GM12878 (cell line): ENCODE measurements around the gene IRF8. TPM values are rescaled to one million over a fixed set of nuclear protein-coding genes. Genes with fewer than 3 reads are reported as not detected.
A peak's percentile ranks its signal among the peaks of the same experiment; 100 is the strongest.

Experiments used
- ATAC-seq: fragments of 200-7000 bp; cut with Tn5 transposase; 3 replicates; pipeline ENCODE4 v1.9.1; 2020; ENCODE audit warnings: mild to moderate bottlenecking, moderate library complexity
- BruUV-seq: library from RNA; stranded (reverse); fragments of 400-500 nt; replicated peaks from 2 replicates; lab custom pipeline; 2021; lab: Mats Ljungman, UMichigan
- CTCF ChIA-PET: fragments of 300-600 bp; sonication (Branson Sonifier 250); formaldehyde crosslinking; extraction: SDS; loops from one replicate; lab custom pipeline; 2021; ENCODE audit warnings: inconsistent platforms; lab: Yijun Ruan, JAX
- POLR2A ChIA-PET: fragments of 350-600 bp; formaldehyde crosslinking; extraction: SDS; loops from one replicate; lab custom pipeline; 2021; ENCODE audit warnings: inconsistent platforms; lab: Charles Lee
- RAD21 ChIA-PET: fragments of 300-600 bp; sonication (Branson Sonifier 250); formaldehyde crosslinking; loops from one replicate; lab custom pipeline; 2023; ENCODE audit warnings: antibody characterized with exemption; ENCODE audit not compliant: unreplicated experiment; lab: Charles Lee
- SMC1A ChIA-PET: fragments of 300-600 bp; sonication (Branson Sonifier 250); formaldehyde crosslinking; loops from one replicate; lab custom pipeline; 2023; ENCODE audit not compliant: unreplicated experiment, uncharacterized antibody; lab: Charles Lee
- DNase-seq: peaks from one replicate; pipeline ENCODE4 v3.0.0-alpha.2; 2011; ENCODE audit warnings: low read depth, low spot score
- FAIRE-seq: peaks from 3 replicates; lab custom pipeline; 2011; peaks lifted over from hg19 to GRCh38; lab: Jason Lieb, UNC
- H2AFZ ChIP-seq: 2 replicates; pipeline ENCODE4 v1.6.0; 2011; ENCODE audit warnings: low read depth, low read length, control low read depth; ENCODE audit not compliant: control insufficient read depth
- H3K27ac ChIP-seq: 2 replicates; pipeline ENCODE4 v1.5.1; 2011; ENCODE audit warnings: control low read depth; ENCODE audit not compliant: control insufficient read depth, insufficient read depth
- H3K27me3 ChIP-seq, 2 experiments: replicated peaks in 1 of 2; 2 replicates each; pipeline versions ENCODE4 v1.6.0 to v1.6.1; 2011; ENCODE audit warnings: low read length in 1 of 2; ENCODE audit not compliant: control insufficient read depth in 2 of 2, insufficient read depth in 2 of 2
- H3K36me3 ChIP-seq, 2 experiments: 2 replicates each; pipeline ENCODE4 v1.5.1; 2011; ENCODE audit warnings: low read length in 1 of 2; ENCODE audit not compliant: control insufficient read depth in 2 of 2, insufficient read depth in 2 of 2
- H3K4me1 ChIP-seq: 2 replicates; pipeline ENCODE4 v1.6.1; 2011; ENCODE audit warnings: mild to moderate bottlenecking, low read length, moderate library complexity, mixed read lengths; ENCODE audit not compliant: control insufficient read depth, insufficient read depth
- H3K4me2 ChIP-seq: 2 replicates; pipeline ENCODE4 v1.6.0; 2011; ENCODE audit warnings: control low read depth; ENCODE audit not compliant: control insufficient read depth, insufficient read depth
- H3K4me3 ChIP-seq: fragments of 200-600 bp; sonication (generic); 2 replicates; pipeline ENCODE4 v1.5.1; 2016
- H3K79me2 ChIP-seq: 2 replicates; pipeline ENCODE4 v1.6.0; 2011; ENCODE audit warnings: low read length; ENCODE audit not compliant: control insufficient read depth, insufficient read depth
- H3K9ac ChIP-seq: 2 replicates; pipeline ENCODE4 v1.8.0; 2011; ENCODE audit warnings: low read length, control low read depth, mixed read lengths; ENCODE audit not compliant: control insufficient read depth, insufficient read depth
- H3K9me3 ChIP-seq: replicated peaks from 3 replicates; pipeline ENCODE4 v1.5.1; 2011; ENCODE audit warnings: mild to moderate bottlenecking, low read length; ENCODE audit not compliant: control insufficient read depth, insufficient read depth
- H4K20me1 ChIP-seq: 2 replicates; pipeline ENCODE4 v1.6.0; 2011; ENCODE audit not compliant: control insufficient read depth, insufficient read depth
- CHD4 ChIP-seq: fragments of 200-600 bp; sonication (generic); IDR thresholded peaks from 2 replicates; pipeline ENCODE4 v1.6.1; 2016; ENCODE audit warnings: mild to moderate bottlenecking
- IRF3 ChIP-seq: fragments of 450-650 bp; IDR thresholded peaks from 2 replicates; pipeline ENCODE4 v1.6.1; 2014; ENCODE audit warnings: mild to moderate bottlenecking
- IRF5 ChIP-seq: fragments of 450-650 bp; IDR thresholded peaks from 2 replicates; pipeline ENCODE4 v1.6.1; 2017; ENCODE audit warnings: borderline replicate concordance
- NFIC ChIP-seq: IDR thresholded peaks from 2 replicates; pipeline ENCODE4 v1.6.1; 2012; ENCODE audit warnings: low read depth, mild to moderate bottlenecking, inconsistent platforms, low read length, moderate library complexity
- RB1 ChIP-seq: fragments of 450-650 bp; formaldehyde crosslinking; IDR thresholded peaks from 2 replicates; pipeline ENCODE4 v1.6.1; 2017; ENCODE audit warnings: mild to moderate bottlenecking, borderline replicate concordance
- RBBP5 ChIP-seq: fragments of 200-600 bp; sonication (generic); conservative IDR thresholded peaks from 2 replicates; pipeline ENCODE4 v1.6.1; 2016
- SUPT20H ChIP-seq: IDR thresholded peaks from 2 replicates; pipeline ENCODE4 v1.6.1; 2011; ENCODE audit warnings: low read depth, mild to moderate bottlenecking, low read length, moderate library complexity, borderline replicate concordance; ENCODE audit not compliant: control insufficient read depth
- TCF12 ChIP-seq: IDR thresholded peaks from 2 replicates; pipeline ENCODE4 v1.6.1; 2011; ENCODE audit warnings: low read depth, mild to moderate bottlenecking, low read length
- TCF7 ChIP-seq: IDR thresholded peaks from 2 replicates; pipeline ENCODE4 v1.6.1; 2014; ENCODE audit warnings: antibody characterized with exemption, borderline replicate concordance
- ZBTB40 ChIP-seq: fragments of 450-650 bp; IDR thresholded peaks from 2 replicates; pipeline ENCODE4 v1.6.1; 2016; ENCODE audit warnings: mild to moderate bottlenecking, moderate library complexity, borderline replicate concordance
- WGBS: methylation state at CpG from one replicate; pipeline ENCODE4 v1.1.6; 2016; ENCODE audit warnings: low lambda C conversion rate; ENCODE audit not compliant: insufficient replicate concordance, insufficient coverage; ENCODE audit errors: missing lambda C conversion rate; 5-methylcytosine and 5-hydroxymethylcytosine counted together
- in situ Hi-C: fragments of 300-500 bp; cut with MboI; formaldehyde crosslinking; loops from 9 replicates; pipeline ENCODE4 v1.14.3; 2018; ENCODE audit warnings: mixed read lengths
- intact Hi-C: fragments of 100-400 bp; cut with micrococcal nuclease; formaldehyde crosslinking; loops from one replicate; pipeline ENCODE4 v1.14.2; 2022; ENCODE audit not compliant: unreplicated experiment
- polyA plus RNA-seq, 11 experiments: library from polyadenylated mRNA; depleted of rRNA in 4 of 11; unstranded in 6 of 11; stranded (reverse) in 5 of 11; fragments of >200 nt; fragmentation: Nextera tagmentation in 4 of 11; fragmentation: Illumina TruSeq in 1 of 11; extraction: Ambion mirVana in 4 of 11; extraction: Trizol in 1 of 11; gene quantifications; 1 replicate in 1 of 11; 2 replicates in 10 of 11; pipeline versions ENCODE4 v1.2.1 to v1.2.3, GENCODE V29; 2011 to 2016; ENCODE audit warnings: inconsistent platforms in 2 of 11, missing spikeins in 2 of 11, low read depth in 1 of 11
- total RNA-seq, 4 experiments: library from RNA; depleted of rRNA in 3 of 4; stranded (reverse); fragments of >200 nt in 3 of 4; fragmentation: Illumina TruSeq in 1 of 4; extraction: Trizol in 1 of 4; gene quantifications; 2 replicates each; pipeline versions ENCODE4 v1.2.1 to v1.2.3, GENCODE V29; 2013 to 2021

The IRF8 gene
- total and polyA plus RNA-seq, 10 of the 15 experiments (the other 5 are each of a cell fraction or from before 2014, with no cell fraction given), result 17.1 to 237 (median 172) TPM

GRCh38 chr16:85860413-85861094, 38.4 kb upstream of the IRF8 start:
- RAD21 ChIA-PET, result interaction anchor here (0.7 to 1.3 kb wide), 3 partner anchors 10 to 42 kb away, joined by 3 to 4 read pairs (median 4); no protein-coding TSS in a partner anchor
- BruUV-seq, result no TSS peak
- TF ChIP-seq TCF12 (peak; percentile 83), IRF5 (no peak), ZBTB40 (no peak), NFIC (peak; percentile 47; the same call in 1 of the 2 replicates), SUPT20H (no peak), IRF3 (no peak), RBBP5 (no peak), RB1 (no peak), CHD4 (no peak), TCF7 (no peak)

More at GRCh38 chr16:85860413-85861094, 38.4 kb upstream of the IRF8 start:
- SMC1A ChIA-PET, result interaction anchor here (0.6 to 1.8 kb wide), 5 partner anchors 9 to 127 kb away, joined by 3 to 9 read pairs (median 5); partner anchors contain the start of gene IRF8
- no peaks in the 10 kb centered on the region for H3K79me2 ChIP-seq
- peak overlapping the region; percentile 26; the same call in 1 of the 2 replicates for H2AFZ ChIP-seq
- H4K20me1 ChIP-seq, result no peaks in the 10 kb centered on the region
- no peak overlapping the region for H3K9ac ChIP-seq
- peak; percentile 91 for ATAC-seq
- CTCF ChIA-PET, result interaction anchor here (0.9 to 1.4 kb wide), 3 partner anchors 39 to 156 kb away, joined by 3 read pairs; partner anchors contain the start of gene IRF8
- no peak for DNase-seq
- no peaks in the 10 kb centered on the region for H3K27me3 ChIP-seq
- H3K4me3 ChIP-seq, result no peak overlapping the region
- POLR2A ChIA-PET, result interaction anchor here (1.6 kb wide), 1 partner anchor 9 kb away, joined by 5 read pairs; no protein-coding TSS in a partner anchor
- in situ Hi-C loops, result no loop called here
- H3K36me3 ChIP-seq, result no peaks in the 10 kb centered on the region
- H3K9me3 ChIP-seq, result peaks cover 2% of the 10 kb centered on the region; the same call in 1 of the 3 replicates
- intact Hi-C loops, result no loop called here
- H3K4me2 ChIP-seq, result peak overlapping the region; percentile 72
- WGBS, result 52% methylated on average over 12 of the region's 12 CpGs
- FAIRE-seq, result no peak
- peaks cover 42% of the 10 kb centered on the region for H3K4me1 ChIP-seq
- H3K27ac ChIP-seq, result peak overlapping the region; percentile 5
